HAP-1 (cell line): ENCODE measurements around the gene TMEM209.

ENCODE experiments used
- DNase-seq, 2 experiments: peaks; one replicate each; pipeline ENCODE4 v3.0.0-alpha.2; 2016 to 2020; ENCODE audit warnings: low spot score in 2 of 2
- H3K27me3 ChIP-seq: fragments of 250-450 bp; sonication (Bioruptor Pico); 2 replicates; pipeline ENCODE4 v1.5.1; 2020; ENCODE audit warnings: low read depth, mild to moderate bottlenecking, moderate library complexity
- H3K36me3 ChIP-seq: fragments of 250-450 bp; sonication (Bioruptor Pico); replicated peaks from 2 replicates; pipeline ENCODE4 v1.5.1; 2020; ENCODE audit warnings: mild to moderate bottlenecking
- H3K4me1 ChIP-seq: fragments of 250-450 bp; sonication (Bioruptor Pico); 2 replicates; pipeline ENCODE4 v1.5.1; 2020; ENCODE audit warnings: mild to moderate bottlenecking
- H3K4me3 ChIP-seq: fragments of 250-450 bp; sonication (Bioruptor Pico); 2 replicates; pipeline ENCODE4 v1.5.1; 2020; ENCODE audit warnings: mild to moderate bottlenecking, moderate library complexity
- H3K9me3 ChIP-seq: fragments of 250-450 bp; sonication (Bioruptor Pico); 2 replicates; pipeline ENCODE4 v1.5.1; 2020; ENCODE audit warnings: mild to moderate bottlenecking, moderate library complexity
- in situ Hi-C: fragments of 300-500 bp; cut with MboI; formaldehyde crosslinking; loops from 3 replicates; pipeline ENCODE4 v1.14.3; 2020; ENCODE audit warnings: low sequenced_read_pairs, inconsistent platforms, mixed read lengths

The TMEM209 gene

DNA sequence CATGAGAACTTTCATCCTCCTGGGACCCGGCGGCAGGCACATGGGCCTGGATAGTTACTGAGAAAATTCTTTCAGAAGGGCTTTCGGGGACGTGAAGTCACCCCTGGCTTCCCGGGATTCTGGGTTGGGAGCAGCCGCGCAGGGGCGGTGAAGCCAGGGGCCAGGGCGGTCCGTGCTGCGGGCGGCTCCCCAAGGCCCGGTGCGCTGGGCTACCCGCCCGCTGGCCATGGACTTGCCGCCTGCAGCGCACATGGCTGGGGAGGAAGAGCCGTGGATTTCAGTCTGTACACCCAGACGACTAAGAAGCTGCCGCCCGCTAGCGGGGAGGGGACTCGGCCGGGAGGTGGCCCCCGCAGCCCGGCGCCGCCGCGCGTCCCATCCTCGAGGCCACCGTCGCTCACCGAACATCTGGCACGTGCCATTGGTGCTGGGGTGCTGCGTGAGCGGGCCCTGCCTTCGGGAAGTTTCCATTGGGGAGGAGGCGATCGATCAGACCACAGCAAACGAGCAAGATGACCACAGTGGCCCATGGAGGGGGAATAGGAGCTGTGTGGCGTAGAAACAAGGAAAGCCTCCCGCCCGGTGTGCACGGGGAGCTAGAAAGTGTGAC is 64.5 kb downstream of the TMEM209 start:
- no peak for DNase-seq
- H3K9me3 ChIP-seq: no peaks in the 10 kb centered on the region
- in situ Hi-C loops: no loop called here
- H3K4me1 ChIP-seq: no peaks in the 10 kb centered on the region
- H3K36me3 ChIP-seq: peaks cover 3% of the 10 kb centered on the region; the same call in 1 of the 2 replicates
- H3K4me3 ChIP-seq: no peak overlapping the region
- H3K27me3 ChIP-seq: no peaks in the 10 kb centered on the region

DNA sequence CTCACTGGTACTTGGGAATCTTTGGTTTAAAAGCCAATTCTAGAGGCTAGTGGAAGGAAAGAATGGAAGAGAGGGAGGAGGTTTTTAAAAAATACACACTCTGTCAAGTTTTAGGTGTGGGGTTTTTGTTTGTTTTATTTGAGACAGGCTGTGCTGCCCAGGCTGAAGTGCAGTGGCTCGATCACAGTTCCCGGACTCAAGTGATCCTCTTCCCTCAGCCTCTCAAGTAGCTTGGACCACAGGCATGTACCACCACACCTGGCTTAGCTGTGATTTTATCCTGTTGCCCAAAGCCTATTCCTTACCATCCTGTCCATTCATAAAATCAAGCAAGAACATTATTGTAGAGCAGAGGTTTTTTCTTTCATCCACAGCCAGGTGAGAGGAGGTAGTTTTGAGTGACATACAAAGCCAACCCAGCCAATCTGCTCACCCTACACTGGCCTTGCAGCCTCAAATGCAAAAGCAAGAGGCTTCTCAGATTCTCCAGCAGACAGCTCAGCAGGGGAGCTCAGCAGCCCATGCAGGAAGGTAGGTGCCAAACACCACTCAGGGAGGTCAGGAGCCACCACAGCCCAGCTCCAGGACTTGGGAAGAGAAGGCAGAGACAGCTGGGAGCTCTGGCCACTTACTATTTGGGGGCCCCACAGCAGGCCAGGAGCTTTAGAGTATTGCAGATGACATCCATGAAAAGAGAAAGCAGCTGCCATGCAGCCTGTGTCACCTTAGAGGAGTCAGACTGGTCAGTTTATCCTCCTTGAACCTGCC is 65.8 kb downstream of the TMEM209 start:
- Histone ChIP-seq H3K4me1 (no peaks in the 10 kb centered on the region), H3K9me3 (no peaks in the 10 kb centered on the region), H3K27me3 (no peaks in the 10 kb centered on the region), H3K4me3 (no peak overlapping the region), H3K36me3 (peaks cover 3% of the 10 kb centered on the region; the same call in 1 of the 2 replicates)
- no peak for DNase-seq
- in situ Hi-C loops: no loop called here

DNA sequence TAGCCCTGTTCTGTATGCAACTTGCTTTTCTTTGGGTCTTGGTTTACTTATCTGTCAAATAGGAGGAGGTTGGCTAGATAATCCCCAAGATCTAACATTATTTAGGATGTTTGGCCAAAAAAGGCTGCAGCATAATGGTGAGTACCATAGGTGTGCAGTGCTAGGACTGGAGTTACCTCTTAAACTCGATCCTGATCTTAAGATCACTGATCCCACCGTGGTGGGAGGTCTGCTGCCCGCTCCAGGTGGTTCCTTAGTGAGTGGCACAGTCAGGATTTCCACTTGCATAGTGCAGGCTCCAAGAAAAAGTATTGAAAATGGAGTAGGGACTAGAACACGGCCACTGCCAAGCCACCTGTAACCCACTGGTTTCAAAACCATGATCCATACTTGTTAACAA is 68.0 kb downstream of the TMEM209 start:
- Histone ChIP-seq H3K36me3 (peaks cover 3% of the 10 kb centered on the region; the same call in 1 of the 2 replicates), H3K9me3 (no peaks in the 10 kb centered on the region), H3K27me3 (no peaks in the 10 kb centered on the region), H3K4me3 (no peak overlapping the region), H3K4me1 (peaks cover 4% of the 10 kb centered on the region; the same call in 1 of the 2 replicates)
- in situ Hi-C loops: no loop called here
- DNase-seq: no peak

DNA sequence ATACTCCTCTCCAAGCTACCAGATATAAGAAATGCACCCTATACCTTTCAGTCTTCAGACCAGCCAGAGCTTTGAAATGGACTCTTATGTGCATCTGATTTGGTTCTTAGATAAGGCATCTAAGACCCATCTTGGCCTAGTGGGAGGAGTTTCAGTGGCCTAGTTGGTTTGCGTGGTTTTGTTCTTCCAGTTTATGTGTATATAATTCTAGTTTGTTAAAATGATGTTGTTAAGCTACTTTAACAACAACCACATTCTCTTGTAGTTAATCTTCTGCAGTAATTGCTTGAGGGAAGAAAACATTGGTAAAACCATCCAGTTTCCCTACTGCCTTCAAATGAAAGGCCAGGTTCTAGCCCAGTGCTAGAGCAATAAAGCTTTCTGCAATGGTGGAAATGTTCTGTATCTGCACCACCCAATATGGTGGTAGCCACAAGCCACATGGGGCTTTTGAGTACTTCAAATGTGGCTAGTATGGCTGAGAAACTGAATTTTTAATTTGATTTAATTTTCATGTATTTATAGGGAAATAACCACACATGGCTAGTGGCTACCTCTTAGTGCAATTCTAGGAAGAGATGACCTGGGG is 68.5 kb downstream of the TMEM209 start:
- in situ Hi-C loops: no loop called here
- Histone ChIP-seq H3K9me3 (no peaks in the 10 kb centered on the region), H3K27me3 (no peaks in the 10 kb centered on the region), H3K4me1 (peaks cover 4% of the 10 kb centered on the region; the same call in 1 of the 2 replicates), H3K4me3 (no peak overlapping the region), H3K36me3 (peaks cover 3% of the 10 kb centered on the region; the same call in 1 of the 2 replicates)
- DNase-seq: no peak

DNA sequence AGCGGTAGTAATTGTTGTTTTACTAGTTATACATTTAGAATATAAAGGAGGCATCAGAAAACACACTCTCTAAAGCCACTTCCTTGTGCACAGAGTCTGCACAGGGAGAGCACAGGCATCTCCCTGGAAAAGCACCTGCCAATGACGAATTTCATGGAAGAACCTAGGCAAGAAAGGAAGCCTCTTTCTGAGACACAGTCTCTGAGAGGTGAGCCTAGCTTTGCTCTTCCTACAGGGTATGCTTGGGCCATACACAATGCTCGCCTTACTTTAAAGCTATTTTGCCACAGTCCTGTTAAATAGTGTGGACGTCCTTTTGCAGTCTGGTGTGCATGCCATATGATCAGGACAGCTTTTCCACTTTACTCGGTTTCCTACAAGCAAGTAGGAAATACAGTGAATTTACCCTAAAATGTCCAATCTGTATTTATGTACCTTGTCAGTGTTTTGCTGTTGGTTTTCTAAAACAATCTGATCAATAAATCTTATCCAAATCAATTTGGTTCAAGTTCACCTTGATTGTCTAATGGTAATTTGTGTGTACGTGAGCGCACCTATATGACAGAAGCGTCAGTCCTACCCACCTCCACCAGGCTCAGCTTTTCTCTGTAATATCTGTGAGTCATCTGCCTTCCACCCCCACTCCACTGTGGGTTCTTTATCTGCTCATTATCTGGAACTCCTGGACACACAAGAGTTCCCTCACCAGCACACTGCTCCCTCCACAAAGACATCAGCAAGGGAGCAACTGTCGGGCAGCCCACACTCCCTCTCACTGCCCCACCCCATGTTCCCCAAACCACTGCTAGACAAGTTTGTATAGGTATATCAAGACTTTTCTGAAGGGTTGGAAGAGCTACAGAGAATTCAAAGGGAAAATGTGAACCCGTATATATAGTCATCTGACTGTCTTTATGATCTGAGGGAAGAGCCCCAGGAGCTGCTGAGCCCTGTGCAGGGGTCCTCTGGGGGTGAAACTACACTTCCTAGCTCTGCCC is 69.7 kb downstream of the TMEM209 start:
- in situ Hi-C loops: no loop called here

DNA sequence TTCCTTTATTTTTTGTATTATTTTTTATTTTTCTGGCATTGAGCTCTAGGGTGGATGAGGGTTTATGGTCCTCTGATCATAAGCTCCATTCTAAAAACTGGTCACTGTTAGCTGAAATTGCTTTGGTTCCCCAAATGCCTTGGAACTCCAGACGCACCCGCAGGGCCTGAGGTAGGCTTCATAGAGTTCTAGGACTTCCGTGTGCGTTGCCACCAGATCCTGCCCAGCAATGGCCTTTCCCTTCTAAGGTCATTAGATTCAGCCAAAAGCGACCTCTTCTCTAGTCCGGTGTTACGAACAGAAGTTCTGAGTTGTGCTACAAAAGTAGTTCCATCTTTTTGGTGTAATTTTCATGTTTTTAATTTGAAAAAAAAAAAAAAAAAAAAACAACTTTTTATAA is 70.5 kb downstream of the TMEM209 start:
- Histone ChIP-seq H3K9me3 (no peaks in the 10 kb centered on the region), H3K4me1 (peaks cover 4% of the 10 kb centered on the region; the same call in 1 of the 2 replicates), H3K36me3 (peaks cover 10% of the 10 kb centered on the region; the same call in 1 of the 2 replicates), H3K4me3 (no peak overlapping the region), H3K27me3 (no peaks in the 10 kb centered on the region)
- in situ Hi-C loops: no loop called here
- no peak for DNase-seq

More for the DNA sequence above, 69.7 kb downstream of the TMEM209 start:
- Histone ChIP-seq H3K4me1 (peaks cover 4% of the 10 kb centered on the region; the same call in 1 of the 2 replicates), H3K4me3 (no peak overlapping the region), H3K27me3 (no peaks in the 10 kb centered on the region), H3K9me3 (no peaks in the 10 kb centered on the region), H3K36me3 (peaks cover 7% of the 10 kb centered on the region; the same call in 1 of the 2 replicates)
- no peak for DNase-seq

DNA sequence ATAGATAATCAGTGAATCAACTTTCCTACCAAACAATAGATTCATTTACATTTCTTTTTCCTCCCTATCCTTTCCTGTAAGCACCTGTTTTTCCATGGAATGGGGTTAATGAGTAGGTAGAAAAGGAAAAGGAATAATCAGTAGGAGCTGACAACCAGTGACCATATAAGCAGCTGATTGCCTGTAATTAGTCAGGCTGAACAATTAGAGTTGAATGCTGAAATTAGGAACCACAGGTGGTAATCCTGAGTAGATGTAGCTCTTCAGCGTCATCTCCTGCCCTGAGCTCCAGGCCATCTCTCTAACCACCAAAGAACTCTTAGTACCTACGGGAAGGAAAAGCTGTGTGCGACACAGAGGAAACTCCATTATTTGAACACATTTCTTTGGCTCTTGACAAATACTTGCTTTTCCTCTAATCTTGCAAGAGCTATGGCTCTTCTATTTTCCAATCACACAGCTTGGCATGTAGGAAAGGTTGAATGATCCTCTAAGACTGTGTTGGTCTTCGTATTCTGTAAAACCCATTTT is 71.0 kb downstream of the TMEM209 start:
- DNase-seq: no peak
- Histone ChIP-seq H3K4me1 (peaks cover 4% of the 10 kb centered on the region; the same call in 1 of the 2 replicates), H3K27me3 (no peaks in the 10 kb centered on the region), H3K9me3 (no peaks in the 10 kb centered on the region), H3K36me3 (peaks cover 15% of the 10 kb centered on the region; the same call in 1 of the 2 replicates), H3K4me3 (no peak overlapping the region)
- in situ Hi-C loops: no loop called here

DNA sequence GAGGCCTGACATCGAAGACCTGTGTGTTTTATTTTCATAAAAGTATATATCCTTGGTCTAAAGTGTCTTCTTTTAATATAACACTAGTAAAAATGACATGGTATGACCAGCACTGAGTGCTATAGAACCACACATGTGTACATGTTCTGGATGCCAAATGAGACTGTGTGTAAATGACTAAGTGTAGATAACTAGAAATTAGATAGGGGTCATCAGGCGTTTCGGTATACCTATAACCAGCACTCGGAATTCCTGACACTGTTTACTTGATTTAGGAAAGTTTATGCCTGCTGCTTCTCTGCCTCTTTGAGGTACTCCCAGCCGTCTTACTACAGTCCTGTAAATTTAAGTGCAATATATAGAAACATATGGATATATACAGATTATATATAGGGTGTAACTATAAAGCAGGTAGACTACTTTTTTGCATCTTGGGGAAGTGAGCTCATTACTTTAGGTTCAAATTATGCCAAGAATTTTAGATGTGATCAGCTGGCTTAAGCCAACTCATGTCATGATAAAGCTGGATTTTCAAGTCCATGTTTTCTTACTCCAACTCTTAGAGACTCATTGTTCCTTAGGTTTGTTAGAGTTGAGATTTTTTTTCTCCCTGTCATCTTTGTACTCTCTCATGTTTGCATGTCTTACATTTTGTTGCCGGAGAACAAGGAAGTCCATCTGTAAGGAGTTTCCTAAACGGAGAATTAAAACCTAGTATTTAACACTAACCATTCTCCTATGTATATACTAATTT is 72.0 kb downstream of the TMEM209 start:
- DNase-seq: no peak
- Histone ChIP-seq H3K9me3 (no peaks in the 10 kb centered on the region), H3K4me3 (no peak overlapping the region), H3K4me1 (peaks cover 4% of the 10 kb centered on the region; the same call in 1 of the 2 replicates), H3K27me3 (no peaks in the 10 kb centered on the region), H3K36me3 (peaks cover 19% of the 10 kb centered on the region; the same call in 1 of the 2 replicates)
- in situ Hi-C loops: no loop called here

DNA sequence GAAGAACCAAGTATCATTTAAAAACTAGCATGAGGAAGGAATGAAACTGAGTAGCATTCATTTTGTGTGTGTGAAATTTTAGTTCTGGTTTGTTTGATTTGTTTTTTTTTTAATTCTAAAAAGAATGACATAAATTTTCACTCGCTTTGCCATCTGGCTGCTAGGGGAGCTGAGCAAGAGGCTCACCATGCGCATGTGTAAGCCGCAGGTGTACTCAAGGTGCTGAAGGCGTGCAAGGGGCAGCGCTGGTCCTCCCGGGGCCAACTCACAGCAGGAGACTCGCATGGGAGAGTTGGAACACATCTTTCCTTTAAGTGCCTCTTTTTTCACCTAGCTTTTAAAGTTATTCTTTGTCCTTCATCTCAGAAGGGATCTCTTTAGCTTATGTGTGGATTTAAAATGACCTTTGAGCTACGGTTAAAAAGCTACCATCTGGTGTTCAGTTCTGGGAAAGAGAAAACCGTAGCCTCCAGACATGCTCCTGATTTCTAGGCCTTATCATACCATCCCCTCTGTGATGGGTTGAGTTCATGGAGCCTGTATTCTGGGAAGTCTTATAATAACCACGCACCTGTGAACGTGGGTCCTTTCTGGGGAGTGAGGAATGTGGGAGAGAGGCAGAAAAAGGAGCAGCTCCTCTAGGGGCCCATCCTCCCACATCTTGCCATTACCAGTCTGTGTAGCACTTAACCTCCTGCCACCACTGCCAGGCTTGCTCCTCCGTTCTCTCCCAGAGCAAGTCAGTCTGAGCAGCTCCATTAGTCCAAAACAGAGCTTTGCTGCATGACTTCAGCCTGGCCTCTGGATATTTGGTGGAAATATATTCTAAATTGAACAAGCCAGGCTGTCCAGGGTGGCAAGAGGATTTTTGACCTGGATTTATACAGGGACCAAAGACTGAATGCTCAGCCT is 73.0 kb downstream of the TMEM209 start:
- peaks cover 27% of the 10 kb centered on the region for H3K36me3 ChIP-seq

DNA sequence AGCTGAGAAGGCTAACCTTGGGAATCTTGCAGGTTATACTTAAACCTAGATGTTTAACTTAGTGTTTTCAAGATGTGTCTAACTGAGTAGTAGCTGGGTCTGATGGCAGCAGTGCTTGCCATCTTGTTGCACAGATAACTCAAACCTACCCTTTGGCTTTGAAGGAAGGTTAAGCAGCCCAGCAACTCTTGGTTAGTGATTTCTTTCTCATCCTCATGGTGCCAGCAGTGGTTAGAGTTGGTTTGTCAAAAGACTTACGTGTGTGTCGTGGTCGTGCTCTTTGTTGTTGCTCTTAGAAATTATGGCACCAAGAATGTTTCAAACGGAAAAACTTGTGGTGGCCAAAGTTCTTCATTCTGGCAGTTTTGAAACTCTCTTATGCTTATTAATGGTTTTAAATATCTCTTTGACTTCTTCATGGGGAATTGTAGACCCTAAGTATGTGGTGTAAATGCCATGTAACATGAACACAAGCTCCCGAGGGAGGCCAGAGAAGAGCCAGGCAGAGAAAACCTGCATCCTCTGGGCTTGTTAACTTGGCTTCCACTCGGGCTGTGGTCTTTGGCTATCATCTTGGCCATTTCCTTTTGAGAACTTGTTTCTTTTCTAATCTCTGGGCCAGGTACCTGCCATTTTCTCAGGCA is 73.9 kb downstream of the TMEM209 start:
- H3K4me1 ChIP-seq: peaks cover 4% of the 10 kb centered on the region; the same call in 1 of the 2 replicates
- H3K4me3 ChIP-seq: no peak overlapping the region
- H3K27me3 ChIP-seq: no peaks in the 10 kb centered on the region
- in situ Hi-C loops: no loop called here
- peaks cover 26% of the 10 kb centered on the region for H3K36me3 ChIP-seq
- no peak for DNase-seq
- no peaks in the 10 kb centered on the region for H3K9me3 ChIP-seq

More for the DNA sequence above, 73.0 kb downstream of the TMEM209 start:
- DNase-seq: no peak
- in situ Hi-C loops: no loop called here
- peaks cover 4% of the 10 kb centered on the region; the same call in 1 of the 2 replicates for H3K4me1 ChIP-seq
- H3K27me3 ChIP-seq: no peaks in the 10 kb centered on the region
- H3K9me3 ChIP-seq: no peaks in the 10 kb centered on the region
- H3K4me3 ChIP-seq: no peak overlapping the region

DNA sequence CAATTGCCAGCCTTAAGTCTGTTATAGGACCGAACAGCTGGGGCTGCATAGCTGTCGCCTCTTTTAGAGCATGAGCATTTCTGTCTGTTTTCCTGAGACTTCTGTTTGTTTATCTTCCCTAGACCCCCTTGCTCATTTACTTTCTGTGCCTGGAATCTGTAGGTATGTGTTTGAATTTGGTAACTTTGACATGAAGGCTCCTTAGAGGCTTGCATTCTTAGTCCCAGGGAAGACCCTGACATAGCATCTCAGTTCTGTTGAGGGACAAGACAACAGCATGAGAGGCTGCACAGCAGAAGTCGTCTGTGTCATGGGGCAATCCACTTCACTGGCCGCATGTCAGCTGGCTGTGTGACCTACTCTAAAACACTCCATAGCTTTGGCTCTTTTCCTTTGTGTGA is 76.2 kb downstream of the TMEM209 start:
- in situ Hi-C loops: no loop called here
- peaks cover 38% of the 10 kb centered on the region for H3K36me3 ChIP-seq

More for the DNA sequence above, 76.2 kb downstream of the TMEM209 start:
- Histone ChIP-seq H3K9me3 (no peaks in the 10 kb centered on the region), H3K4me1 (peaks cover 4% of the 10 kb centered on the region; the same call in 1 of the 2 replicates), H3K27me3 (no peaks in the 10 kb centered on the region), H3K4me3 (no peak overlapping the region)
- DNase-seq: no peak
